ENCODE results near the gene INTS15. TPM values are rescaled to one million over a fixed set of nuclear protein-coding genes. Genes with fewer than 3 reads are reported as not detected.

The INTS15 gene
- total RNA-seq, 1 donor from 2014 or later, result 39.6 TPM

- Mint-ChIP-seq H3K4me3 (ENCODE audit: unreplicated experiment) (no peak overlapping the region), H3K27ac (ENCODE audit: unreplicated experiment) (no peak overlapping the region), H3K27me3 (ENCODE audit: unreplicated experiment) (peaks cover 8% of the 10 kb centered on the region), H3K4me1 (ENCODE audit: unreplicated experiment) (no peaks in the 10 kb centered on the region), H3K36me3 (ENCODE audit: low read depth, unreplicated experiment) (no peaks in the 10 kb centered on the region), H3K9me3 (ENCODE audit: unreplicated experiment) (no peaks in the 10 kb centered on the region)
- peak; percentile 45 for DNase-seq (ENCODE audit: low spot score)
- peak; percentile 29 for TF ChIP-seq CTCF (IDR thresholded peaks at IDR 0.05; ENCODE audit: unreplicated experiment)
These were observed 31.0 kb upstream of the INTS15 start for GRCh38 chr7:6558837-6559236.

- Mint-ChIP-seq H3K27me3 (ENCODE audit: unreplicated experiment) (peaks cover 7% of the 10 kb centered on the region), H3K27ac (ENCODE audit: unreplicated experiment) (no peak overlapping the region), H3K4me1 (ENCODE audit: unreplicated experiment) (no peaks in the 10 kb centered on the region), H3K4me3 (ENCODE audit: unreplicated experiment) (no peak overlapping the region), H3K36me3 (ENCODE audit: low read depth, unreplicated experiment) (no peaks in the 10 kb centered on the region), H3K9me3 (ENCODE audit: unreplicated experiment) (no peaks in the 10 kb centered on the region)
- no peak for TF ChIP-seq CTCF (IDR thresholded peaks at IDR 0.05; ENCODE audit: unreplicated experiment)
- DNase-seq (ENCODE audit: low spot score), result no peak
These were observed 29.9 kb upstream of the INTS15 start for GRCh38 chr7:6559896-6560295.

GRCh38 chr7:6562106-6562505 lies 27.7 kb upstream of the INTS15 start:
- H3K4me1 Mint-ChIP-seq (ENCODE audit: unreplicated experiment), result no peaks in the 10 kb centered on the region
- H3K4me3 Mint-ChIP-seq (ENCODE audit: unreplicated experiment), result no peak overlapping the region
- H3K27ac Mint-ChIP-seq (ENCODE audit: unreplicated experiment), result no peak overlapping the region
- no peak for DNase-seq (ENCODE audit: low spot score)
- no peak for TF ChIP-seq CTCF (IDR thresholded peaks at IDR 0.05; ENCODE audit: unreplicated experiment)
- peaks cover 5% of the 10 kb centered on the region for H3K27me3 Mint-ChIP-seq (ENCODE audit: unreplicated experiment)
- H3K36me3 Mint-ChIP-seq (ENCODE audit: low read depth, unreplicated experiment), result no peaks in the 10 kb centered on the region
- no peaks in the 10 kb centered on the region for H3K9me3 Mint-ChIP-seq (ENCODE audit: unreplicated experiment)

- H3K4me1 Mint-ChIP-seq (ENCODE audit: unreplicated experiment), result no peaks in the 10 kb centered on the region
- no peak overlapping the region for H3K4me3 Mint-ChIP-seq (ENCODE audit: unreplicated experiment)
- H3K27ac Mint-ChIP-seq (ENCODE audit: unreplicated experiment), result no peak overlapping the region
- no peaks in the 10 kb centered on the region for H3K9me3 Mint-ChIP-seq (ENCODE audit: unreplicated experiment)
- peaks cover 4% of the 10 kb centered on the region for H3K27me3 Mint-ChIP-seq (ENCODE audit: unreplicated experiment)
- no peak for DNase-seq (ENCODE audit: low spot score)
- H3K36me3 Mint-ChIP-seq (ENCODE audit: low read depth, unreplicated experiment), result no peaks in the 10 kb centered on the region
- TF ChIP-seq CTCF (IDR thresholded peaks at IDR 0.05; ENCODE audit: unreplicated experiment), result no peak
These were observed 25.7 kb upstream of the INTS15 start for GRCh38 chr7:6563936-6564770.

- Mint-ChIP-seq H3K4me3 (ENCODE audit: unreplicated experiment) (no peak overlapping the region), H3K4me1 (ENCODE audit: unreplicated experiment) (no peaks in the 10 kb centered on the region), H3K27ac (ENCODE audit: unreplicated experiment) (no peak overlapping the region), H3K9me3 (ENCODE audit: unreplicated experiment) (no peaks in the 10 kb centered on the region), H3K36me3 (ENCODE audit: low read depth, unreplicated experiment) (no peaks in the 10 kb centered on the region), H3K27me3 (ENCODE audit: unreplicated experiment) (peaks cover 2% of the 10 kb centered on the region)
- no peak for TF ChIP-seq CTCF (IDR thresholded peaks at IDR 0.05; ENCODE audit: unreplicated experiment)
- no peak for DNase-seq (ENCODE audit: low spot score)
These were observed 24.2 kb upstream of the INTS15 start for GRCh38 chr7:6565655-6566054.
